Measurements from ENCODE around the gene ZIC1. TPM values are rescaled to one million over a fixed set of nuclear protein-coding genes. Genes with fewer than 3 reads are reported as not detected.

Gene ZIC1
- total RNA-seq, 1 experiment from 2014 or later: not detected

GRCh38 chr3:147423798-147424580 is 14.8 kb downstream of the ZIC1 start:
- Mint-ChIP-seq H3K4me1 (ENCODE audit: low read depth, unreplicated experiment) (no peaks in the 10 kb centered on the region), H3K4me3 (ENCODE audit: low read depth, unreplicated experiment) (no peak overlapping the region), H3K27ac (ENCODE audit: unreplicated experiment) (no peak overlapping the region), H3K9me3 (ENCODE audit: low read depth, unreplicated experiment) (peaks cover 6% of the 10 kb centered on the region), H3K36me3 (ENCODE audit: insufficient read depth, unreplicated experiment) (no peaks in the 10 kb centered on the region), H3K27me3 (ENCODE audit: unreplicated experiment) (no peaks in the 10 kb centered on the region)
- intact Hi-C loops (cut with micrococcal nuclease; ENCODE audit: unreplicated experiment): no loop called here
- TF ChIP-seq CTCF (IDR thresholded peaks at IDR 0.05; ENCODE audit: unreplicated experiment): no peak
- CTCF ChIA-PET: no interaction called here
- no peak for DNase-seq
- no TSS peak for BruUV-seq (replicated peaks)

GRCh38 chr3:147424581-147425387 is 15.6 kb downstream of the ZIC1 start:
- H3K36me3 Mint-ChIP-seq (ENCODE audit: insufficient read depth, unreplicated experiment): no peaks in the 10 kb centered on the region
- H3K4me1 Mint-ChIP-seq (ENCODE audit: low read depth, unreplicated experiment): no peaks in the 10 kb centered on the region
- H3K27ac Mint-ChIP-seq (ENCODE audit: unreplicated experiment): no peak overlapping the region
- no peak for DNase-seq
- H3K4me3 Mint-ChIP-seq (ENCODE audit: low read depth, unreplicated experiment): no peak overlapping the region
- intact Hi-C loops (cut with micrococcal nuclease; ENCODE audit: unreplicated experiment): no loop called here
- peaks cover 6% of the 10 kb centered on the region for H3K9me3 Mint-ChIP-seq (ENCODE audit: low read depth, unreplicated experiment)
- CTCF ChIA-PET: no interaction called here
- BruUV-seq (replicated peaks): no TSS peak
- no peaks in the 10 kb centered on the region for H3K27me3 Mint-ChIP-seq (ENCODE audit: unreplicated experiment)
- no peak for TF ChIP-seq CTCF (IDR thresholded peaks at IDR 0.05; ENCODE audit: unreplicated experiment)

GRCh38 chr3:147425388-147425850 is 16.3 kb downstream of the ZIC1 start:
- no peak for TF ChIP-seq CTCF (IDR thresholded peaks at IDR 0.05; ENCODE audit: unreplicated experiment)
- CTCF ChIA-PET: no interaction called here
- no peaks in the 10 kb centered on the region for H3K4me1 Mint-ChIP-seq (ENCODE audit: low read depth, unreplicated experiment)
- no peaks in the 10 kb centered on the region for H3K27me3 Mint-ChIP-seq (ENCODE audit: unreplicated experiment)
- no peak overlapping the region for H3K27ac Mint-ChIP-seq (ENCODE audit: unreplicated experiment)
- H3K36me3 Mint-ChIP-seq (ENCODE audit: insufficient read depth, unreplicated experiment): no peaks in the 10 kb centered on the region
- H3K9me3 Mint-ChIP-seq (ENCODE audit: low read depth, unreplicated experiment): peaks cover 6% of the 10 kb centered on the region
- H3K4me3 Mint-ChIP-seq (ENCODE audit: low read depth, unreplicated experiment): no peak overlapping the region
- DNase-seq: no peak
- BruUV-seq (replicated peaks): no TSS peak
- intact Hi-C loops (cut with micrococcal nuclease; ENCODE audit: unreplicated experiment): no loop called here

- CTCF ChIA-PET: no interaction called here
- peaks cover 4% of the 10 kb centered on the region for H3K9me3 Mint-ChIP-seq (ENCODE audit: low read depth, unreplicated experiment)
- no peaks in the 10 kb centered on the region for H3K4me1 Mint-ChIP-seq (ENCODE audit: low read depth, unreplicated experiment)
- no peak for TF ChIP-seq CTCF (IDR thresholded peaks at IDR 0.05; ENCODE audit: unreplicated experiment)
- H3K4me3 Mint-ChIP-seq (ENCODE audit: low read depth, unreplicated experiment): no peak overlapping the region
- no peaks in the 10 kb centered on the region for H3K36me3 Mint-ChIP-seq (ENCODE audit: insufficient read depth, unreplicated experiment)
- H3K27ac Mint-ChIP-seq (ENCODE audit: unreplicated experiment): no peak overlapping the region
- no peaks in the 10 kb centered on the region for H3K27me3 Mint-ChIP-seq (ENCODE audit: unreplicated experiment)
- no TSS peak for BruUV-seq (replicated peaks)
- DNase-seq: no peak
- intact Hi-C loops (cut with micrococcal nuclease; ENCODE audit: unreplicated experiment): no loop called here
Measured at GRCh38 chr3:147426931-147427330, 17.8 kb downstream of the ZIC1 start.

All from Calu3 (cell line).